Dedifferentiated amniotic fluid mesenchymal stem cell (primary cell): ENCODE measurements around the gene PCSK9.

ENCODE experiments used
- DNase-seq: peaks from one replicate; pipeline ENCODE4 v3.0.0-alpha.2; 2016; ENCODE audit errors: extremely low spot score

PCSK9 gene

DNA sequence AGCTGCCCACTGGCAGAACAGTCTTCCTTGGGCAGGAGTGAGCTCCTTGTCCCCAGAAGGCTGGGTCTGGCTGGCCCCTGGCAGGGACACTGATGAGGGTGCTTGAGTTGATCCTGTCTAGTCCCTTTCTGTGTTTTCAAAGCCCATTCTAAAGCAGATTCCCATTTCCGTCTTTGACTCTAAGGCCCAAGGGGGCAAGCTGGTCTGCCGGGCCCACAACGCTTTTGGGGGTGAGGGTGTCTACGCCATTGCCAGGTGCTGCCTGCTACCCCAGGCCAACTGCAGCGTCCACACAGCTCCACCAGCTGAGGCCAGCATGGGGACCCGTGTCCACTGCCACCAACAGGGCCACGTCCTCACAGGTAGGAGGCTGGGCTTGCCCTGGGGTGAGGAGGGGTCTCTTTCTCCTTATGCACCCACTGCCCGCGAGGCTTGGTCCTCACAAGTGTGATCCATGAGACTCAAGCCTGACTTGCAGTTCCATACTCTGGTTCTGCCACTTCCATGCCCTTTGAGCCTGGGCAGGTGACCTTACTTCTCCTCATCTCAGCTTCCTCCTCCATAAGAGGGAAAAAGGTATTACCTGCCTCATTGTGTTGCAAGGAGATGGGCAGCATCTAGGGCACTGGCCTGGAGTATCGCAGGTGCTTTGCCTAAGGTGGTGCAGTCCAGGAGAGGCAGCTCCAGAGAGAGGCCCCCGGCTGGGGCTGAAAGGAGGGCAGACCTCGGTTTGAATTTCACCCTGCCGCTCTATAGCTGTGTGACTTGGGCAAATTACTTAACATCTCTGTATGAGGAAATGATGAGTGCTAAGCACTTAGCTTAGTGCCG is 20.2 kb downstream of the PCSK9 start:
- no peak for DNase-seq

DNA sequence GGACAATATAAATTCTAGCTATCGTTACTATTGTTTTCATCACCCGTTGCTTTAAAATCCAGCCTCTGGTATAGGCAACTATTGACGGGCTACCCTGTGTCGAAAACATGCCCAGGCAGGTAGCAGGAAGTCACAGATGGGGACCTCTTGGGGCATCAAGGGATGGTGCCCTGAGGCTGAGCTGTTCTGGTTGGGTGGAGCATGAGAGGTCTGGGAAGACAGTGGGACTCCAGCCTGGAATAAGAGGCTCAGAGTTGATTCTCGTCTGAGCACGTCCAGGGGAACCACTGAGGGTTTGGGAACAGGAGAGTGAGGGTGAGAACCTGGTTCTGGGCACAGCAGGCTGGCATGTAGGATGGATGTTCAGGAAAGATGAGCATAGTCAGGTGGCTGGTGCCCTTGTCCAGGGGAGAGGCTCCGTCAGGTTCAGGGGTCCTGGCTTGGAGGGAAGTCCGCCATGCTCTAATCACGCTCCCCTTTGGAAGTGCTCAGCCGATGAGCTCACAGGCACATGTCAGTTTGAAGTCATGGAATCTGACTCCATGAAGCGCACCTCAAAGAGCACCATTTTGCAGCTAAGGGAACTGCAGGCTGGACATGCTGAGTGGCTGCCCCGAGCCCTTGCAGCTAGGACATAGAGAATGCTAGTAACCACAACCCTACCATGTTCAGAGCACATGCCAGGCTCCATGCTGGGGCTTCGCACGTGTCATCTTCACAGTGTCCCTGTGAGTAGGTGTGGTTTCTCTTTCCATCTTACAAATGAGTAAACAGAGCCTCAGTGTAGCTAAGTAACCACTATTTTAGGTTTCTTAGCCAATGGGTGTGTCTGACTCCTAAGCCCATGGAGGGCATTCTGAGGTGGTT is 21.0 kb downstream of the PCSK9 start:
- DNase-seq, result no peak

DNA sequence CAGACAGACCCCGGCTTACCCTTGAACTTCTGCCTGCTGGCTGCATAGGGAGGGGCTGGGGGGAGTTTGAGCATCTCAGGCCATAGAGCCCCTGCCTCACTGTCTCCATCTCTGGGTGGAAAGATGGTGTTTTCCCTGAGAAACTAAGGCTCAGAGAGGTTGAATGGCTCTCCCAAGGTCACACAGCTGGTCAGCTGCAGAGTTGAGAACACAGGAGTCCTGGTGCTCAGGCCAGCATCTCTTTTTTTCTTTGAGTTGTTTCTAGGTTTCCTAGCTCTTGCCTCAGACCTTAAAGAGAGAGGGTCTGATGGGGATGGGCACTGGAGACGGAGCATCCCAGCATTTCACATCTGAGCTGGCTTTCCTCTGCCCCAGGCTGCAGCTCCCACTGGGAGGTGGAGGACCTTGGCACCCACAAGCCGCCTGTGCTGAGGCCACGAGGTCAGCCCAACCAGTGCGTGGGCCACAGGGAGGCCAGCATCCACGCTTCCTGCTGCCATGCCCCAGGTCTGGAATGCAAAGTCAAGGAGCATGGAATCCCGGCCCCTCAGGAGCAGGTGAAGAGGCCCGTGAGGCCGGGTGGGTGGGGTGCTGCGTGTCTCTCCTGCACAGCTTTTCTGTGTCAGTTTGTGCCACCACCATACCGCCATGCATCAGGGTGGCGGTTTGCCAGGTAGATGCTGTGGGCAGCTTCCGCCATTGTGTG is 21.8 kb downstream of the PCSK9 start:
- no peak for DNase-seq

DNA sequence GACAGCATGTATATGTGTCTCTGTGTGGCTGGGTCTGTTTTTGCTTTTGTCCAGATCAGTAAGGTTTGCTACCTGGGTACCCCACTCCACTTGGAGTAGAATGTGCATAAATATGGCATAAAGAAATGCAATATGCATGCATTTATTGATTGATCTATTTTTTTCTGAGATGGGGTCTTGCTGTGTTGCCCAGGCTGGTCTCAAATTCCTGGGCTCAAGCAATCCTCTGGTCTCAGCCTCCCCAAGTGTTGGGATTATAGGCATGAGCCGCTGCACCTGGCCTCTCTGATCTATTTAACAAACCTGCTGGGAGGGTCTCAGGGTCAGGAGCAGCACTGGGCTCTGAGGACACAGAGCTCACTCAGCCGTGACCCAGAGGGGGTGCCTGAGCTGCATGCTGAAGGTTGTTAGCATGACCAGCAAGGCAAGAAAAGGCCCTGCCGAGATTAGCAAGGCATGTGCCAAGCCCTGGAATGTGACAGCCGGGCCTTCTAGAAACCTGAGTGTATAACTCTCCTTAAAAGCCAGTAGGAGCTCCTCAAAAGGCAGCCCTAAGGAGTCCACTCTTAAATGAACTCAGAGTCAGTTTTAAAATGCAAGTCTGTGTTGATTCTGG is 22.5 kb downstream of the PCSK9 start:
- no peak for DNase-seq

DNA sequence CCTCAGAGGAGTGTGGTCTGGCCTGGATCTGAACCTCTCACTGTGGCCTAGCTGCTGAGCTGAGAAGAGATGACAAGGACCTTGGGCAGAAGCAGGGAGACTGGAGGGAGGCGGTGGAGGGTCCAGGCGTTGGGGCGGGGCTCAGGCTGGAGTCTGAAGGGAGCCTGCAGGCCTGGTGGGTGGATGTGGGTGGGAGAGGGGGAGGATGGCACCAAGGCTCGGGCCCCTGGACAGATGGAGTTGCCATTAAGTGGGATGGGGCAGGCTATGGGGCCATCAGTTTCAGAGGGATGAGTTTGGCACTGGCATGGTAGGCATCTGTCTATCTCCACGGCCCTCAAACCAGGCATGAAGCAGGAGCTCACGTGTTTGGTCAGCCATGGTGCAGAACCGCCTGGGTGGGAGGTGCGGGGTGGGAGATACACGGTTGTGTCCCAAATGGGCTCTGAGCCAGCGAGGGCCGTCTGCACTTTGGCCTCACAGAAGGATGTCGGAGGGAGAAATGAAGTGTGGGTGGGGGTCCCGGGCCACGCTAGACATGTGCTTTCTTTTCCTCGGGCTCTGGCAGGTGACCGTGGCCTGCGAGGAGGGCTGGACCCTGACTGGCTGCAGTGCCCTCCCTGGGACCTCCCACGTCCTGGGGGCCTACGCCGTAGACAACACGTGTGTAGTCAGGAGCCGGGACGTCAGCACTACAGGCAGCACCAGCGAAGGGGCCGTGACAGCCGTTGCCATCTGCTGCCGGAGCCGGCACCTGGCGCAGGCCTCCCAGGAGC is 23.6 kb downstream of the PCSK9 start:
- DNase-seq, result no peak

DNA sequence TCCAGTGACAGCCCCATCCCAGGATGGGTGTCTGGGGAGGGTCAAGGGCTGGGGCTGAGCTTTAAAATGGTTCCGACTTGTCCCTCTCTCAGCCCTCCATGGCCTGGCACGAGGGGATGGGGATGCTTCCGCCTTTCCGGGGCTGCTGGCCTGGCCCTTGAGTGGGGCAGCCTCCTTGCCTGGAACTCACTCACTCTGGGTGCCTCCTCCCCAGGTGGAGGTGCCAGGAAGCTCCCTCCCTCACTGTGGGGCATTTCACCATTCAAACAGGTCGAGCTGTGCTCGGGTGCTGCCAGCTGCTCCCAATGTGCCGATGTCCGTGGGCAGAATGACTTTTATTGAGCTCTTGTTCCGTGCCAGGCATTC is 24.2 kb downstream of the PCSK9 start:
- DNase-seq, result no peak

DNA sequence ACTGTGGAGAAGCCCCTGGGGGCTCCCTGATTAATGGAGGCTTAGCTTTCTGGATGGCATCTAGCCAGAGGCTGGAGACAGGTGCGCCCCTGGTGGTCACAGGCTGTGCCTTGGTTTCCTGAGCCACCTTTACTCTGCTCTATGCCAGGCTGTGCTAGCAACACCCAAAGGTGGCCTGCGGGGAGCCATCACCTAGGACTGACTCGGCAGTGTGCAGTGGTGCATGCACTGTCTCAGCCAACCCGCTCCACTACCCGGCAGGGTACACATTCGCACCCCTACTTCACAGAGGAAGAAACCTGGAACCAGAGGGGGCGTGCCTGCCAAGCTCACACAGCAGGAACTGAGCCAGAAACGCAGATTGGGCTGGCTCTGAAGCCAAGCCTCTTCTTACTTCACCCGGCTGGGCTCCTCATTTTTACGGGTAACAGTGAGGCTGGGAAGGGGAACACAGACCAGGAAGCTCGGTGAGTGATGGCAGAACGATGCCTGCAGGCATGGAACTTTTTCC is 24.8 kb downstream of the PCSK9 start:
- no peak for DNase-seq

DNA sequence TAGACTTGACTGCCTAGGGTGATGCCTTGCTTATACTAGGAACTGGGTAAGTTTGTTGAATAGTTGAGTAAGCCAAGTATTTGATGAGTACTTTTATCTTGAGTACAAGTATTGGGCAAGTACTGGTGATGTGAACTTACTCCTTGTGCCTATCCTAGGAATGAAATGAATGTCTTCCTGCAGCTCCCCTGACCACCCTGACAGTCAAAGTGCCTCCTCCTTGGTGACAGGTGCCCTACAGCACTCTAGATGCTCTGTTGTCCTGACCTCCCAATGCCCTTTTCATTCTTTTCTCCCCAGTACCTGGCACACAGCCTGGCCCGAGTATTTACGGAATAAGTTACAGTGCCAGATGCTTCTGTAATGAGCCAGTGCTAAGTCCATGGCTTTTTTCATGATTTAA is 25.5 kb downstream of the PCSK9 start:
- no peak for DNase-seq

DNA sequence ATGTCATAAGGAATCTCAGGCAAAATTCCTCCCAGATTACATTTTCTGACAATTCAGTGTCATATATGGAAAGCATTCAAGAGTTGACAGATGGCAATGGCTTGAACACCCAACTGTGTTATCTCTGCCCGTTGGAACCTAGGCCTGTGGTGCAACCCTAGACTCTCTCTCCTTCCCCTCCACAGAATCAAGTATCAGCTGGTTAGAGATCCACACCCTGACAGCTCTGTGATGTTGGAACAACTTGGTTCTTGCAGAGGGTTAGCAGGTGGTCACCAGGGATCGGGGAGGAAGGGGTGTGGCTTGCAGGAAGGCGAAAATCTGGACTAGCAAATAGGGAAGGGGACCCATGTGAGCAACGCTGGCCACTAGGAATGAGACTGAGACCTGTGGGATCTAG is 26.3 kb downstream of the PCSK9 start:
- DNase-seq, result no peak

DNA sequence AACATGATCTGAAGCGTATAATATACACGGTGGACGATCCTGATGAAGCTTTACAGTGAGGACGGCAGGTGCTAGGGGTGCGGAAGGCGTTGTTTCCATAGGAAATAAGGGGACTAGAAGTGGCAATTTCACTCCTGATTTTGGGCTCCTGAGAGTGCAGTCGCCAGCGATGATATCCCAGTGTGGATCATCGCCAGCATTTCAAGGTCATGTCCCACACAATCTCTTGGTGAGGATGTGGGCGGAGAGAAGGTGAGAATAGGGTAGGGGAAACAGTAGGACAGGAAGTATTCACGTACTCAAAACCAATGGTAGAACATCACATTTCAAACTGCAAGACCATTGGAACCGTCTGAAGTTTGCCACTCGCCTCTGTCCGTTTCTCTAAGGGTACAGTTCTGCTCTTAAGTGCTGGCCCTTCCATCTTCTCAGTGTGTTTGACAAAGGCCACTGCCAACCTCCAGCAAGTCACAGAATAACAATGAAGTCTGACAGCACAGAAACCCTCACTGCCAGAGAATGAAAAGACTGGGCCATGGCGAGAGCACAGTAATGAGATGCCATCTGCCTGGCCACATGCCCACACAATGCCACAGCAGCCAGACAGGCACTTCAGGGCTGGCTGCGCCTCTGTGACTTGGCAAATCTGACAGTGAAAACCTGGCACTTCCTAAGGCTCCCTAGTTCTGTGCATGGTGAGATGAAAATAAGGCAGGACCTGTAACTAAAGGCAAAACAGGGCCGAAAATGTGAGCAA is 27.9 kb downstream of the PCSK9 start:
- no peak for DNase-seq

DNA sequence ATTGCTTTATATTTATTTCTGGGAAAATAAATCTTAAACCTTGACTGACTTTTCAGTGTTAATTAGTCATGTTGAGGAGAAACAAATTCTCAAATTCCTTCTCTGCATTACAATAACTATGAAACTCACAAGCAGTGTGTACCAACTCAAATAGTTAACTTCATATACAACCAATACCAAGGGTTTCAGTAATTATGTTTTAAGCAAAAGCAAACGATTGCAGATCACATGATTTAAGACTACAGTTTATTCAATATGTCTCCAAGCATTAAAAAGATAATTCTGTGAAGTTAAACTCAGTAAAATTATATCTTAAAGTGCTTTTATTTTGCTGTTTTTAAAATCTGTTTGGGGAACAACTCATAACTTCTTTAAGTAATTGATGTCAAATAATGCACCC is 28.6 kb downstream of the PCSK9 start:
- DNase-seq, result no peak

DNA sequence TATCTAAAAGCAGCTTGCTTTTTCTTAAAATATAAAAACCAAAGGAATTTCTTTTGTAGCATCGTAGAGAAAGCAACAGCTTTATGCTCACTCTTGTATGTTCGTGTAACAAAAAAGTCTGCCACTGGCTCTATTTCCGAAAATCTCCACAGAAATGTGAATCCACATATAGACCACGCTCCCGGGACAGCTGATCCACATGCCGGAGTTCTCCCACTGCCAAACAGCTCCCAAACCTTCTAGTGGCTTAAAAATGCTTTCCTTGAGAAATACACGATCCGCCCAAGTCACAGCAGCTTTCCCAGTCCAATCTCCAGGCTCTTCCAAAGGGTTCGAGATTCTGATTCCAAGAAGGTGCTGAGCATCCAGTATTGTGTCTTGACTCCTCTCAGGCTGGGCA is 29.3 kb downstream of the PCSK9 start:
- DNase-seq, result no peak

DNA sequence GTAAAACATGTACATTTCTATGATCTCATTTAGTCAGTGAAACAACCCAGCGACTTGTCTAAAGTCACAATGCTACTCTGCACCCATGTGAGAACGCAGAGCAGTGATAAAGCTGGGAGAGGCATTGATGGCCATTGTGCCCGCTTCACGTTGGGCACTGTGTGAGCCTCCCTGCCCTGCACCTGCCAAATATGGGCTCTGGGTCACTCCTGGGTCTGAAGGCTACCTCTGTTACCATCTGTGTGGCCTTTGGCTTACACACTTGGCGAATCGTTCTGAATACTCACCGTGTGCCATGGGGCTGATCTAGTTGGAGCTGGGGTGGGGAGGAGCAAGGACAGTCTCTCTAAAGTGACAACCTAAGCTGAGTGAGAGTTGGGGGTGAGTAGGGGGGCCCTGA is 29.9 kb downstream of the PCSK9 start:
- no peak for DNase-seq

DNA sequence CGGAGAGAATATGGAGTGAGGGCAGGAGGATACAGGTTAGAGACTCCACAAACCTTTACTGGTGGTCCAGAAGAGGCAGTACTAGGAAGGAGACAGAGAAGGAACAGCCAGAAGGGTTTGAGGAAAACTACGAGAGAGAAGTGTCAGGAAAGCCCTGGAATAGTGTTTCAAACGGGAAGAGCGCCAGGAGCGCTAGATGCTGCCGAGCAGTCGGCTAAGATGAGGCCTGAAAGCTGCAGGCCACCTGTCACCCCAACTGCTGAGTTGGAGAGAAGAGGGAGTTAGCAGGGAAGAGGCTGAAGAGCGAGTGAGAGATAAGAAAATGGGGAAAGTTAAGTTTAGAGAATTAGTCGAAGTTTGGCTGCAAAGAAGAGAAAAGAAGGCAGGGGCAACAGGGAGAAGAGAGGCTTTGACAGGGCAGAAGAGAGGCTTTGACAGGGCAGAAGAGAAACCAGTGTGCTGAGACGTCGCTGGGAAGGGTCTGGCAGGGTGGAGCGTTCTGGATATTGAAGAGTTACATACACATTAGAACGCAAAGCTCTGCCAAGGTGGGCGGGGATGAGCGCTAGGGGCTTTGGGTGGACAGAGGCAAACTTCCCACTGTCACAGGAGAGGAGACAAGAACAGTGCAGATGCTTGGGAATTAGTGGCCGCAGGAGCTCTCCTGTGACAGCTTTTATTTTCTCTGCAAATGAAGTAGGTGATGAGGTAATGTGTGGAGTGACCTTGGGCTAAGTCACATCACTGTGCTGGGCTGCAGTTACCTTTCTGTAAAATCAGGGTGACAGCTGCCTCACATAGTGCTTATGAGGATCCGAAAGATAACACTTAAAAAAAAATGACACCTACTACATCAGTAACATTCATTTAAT is 31.2 kb downstream of the PCSK9 start:
- DNase-seq, result no peak

DNA sequence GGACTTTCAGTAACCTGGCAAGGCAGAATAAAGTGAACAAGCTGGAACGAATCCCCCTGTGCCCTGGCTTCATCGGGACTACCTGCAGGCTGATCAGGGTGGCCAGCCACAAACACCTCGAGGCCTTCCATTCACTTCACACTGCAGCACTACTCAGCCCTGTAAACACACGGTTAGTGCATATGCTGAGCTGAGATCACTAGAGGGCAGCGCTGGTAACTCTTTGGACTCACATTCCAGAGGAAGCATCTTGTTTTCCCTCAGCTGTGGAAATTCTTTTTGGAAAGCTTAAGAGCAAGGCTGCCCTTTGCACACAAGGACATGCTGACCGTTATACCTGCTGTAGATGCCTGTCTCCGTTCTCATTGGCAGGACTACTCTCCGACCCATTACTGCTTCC is 32.1 kb downstream of the PCSK9 start:
- DNase-seq, result peak; percentile 54

DNA sequence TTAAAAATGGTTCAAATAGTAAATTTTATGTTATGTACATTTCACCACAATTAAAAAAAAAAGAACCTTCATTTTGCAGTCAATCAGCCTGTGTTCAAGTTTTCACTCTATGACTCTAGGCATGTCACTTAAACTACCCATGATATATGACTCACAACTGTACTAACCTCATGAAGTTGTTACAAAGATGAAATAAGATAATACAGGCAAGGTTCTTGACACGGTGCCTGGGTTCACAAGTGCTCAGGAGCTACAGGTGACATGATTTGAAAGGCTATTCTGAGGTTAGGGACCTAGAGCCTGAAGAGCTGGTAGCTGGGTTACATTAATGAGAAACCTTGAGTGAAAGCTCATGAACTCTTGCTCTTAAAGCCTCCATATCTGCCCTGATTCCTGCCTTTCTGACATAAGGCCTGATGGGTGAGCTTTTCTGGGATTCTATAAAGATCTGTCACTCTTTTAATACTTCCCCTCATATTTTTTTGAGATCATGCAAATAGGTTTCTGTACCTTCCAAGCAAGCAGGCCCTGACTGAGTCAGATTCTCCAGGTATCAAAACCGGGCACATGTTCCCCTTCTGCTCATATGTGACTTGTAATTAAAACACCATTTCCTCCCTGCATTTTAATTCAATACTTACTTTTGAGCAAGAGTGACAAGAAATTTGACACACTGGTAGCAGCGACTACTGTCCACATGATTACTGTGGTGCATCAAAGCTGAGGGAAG is 34.0 kb downstream of the PCSK9 start:
- no peak for DNase-seq

DNA sequence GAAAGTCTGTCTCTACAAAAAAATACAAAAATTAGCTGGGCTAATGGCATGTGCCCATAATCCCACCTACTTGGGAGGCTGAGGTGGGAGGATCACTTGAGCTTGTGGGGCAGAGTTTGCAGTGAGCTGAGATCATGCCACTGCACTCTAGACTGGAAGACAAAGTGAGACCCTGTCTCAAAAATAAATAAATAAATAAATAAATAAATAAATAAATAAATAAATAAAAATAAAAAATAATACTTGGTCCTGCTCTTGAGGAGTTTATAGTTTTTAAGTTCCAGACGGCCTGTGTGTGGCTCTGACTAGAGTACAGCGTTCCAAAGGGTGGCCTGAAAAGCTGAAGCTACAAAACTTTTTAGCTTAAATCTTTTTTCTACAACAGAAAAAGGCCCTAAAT is 35.1 kb downstream of the PCSK9 start:
- no peak for DNase-seq

DNA sequence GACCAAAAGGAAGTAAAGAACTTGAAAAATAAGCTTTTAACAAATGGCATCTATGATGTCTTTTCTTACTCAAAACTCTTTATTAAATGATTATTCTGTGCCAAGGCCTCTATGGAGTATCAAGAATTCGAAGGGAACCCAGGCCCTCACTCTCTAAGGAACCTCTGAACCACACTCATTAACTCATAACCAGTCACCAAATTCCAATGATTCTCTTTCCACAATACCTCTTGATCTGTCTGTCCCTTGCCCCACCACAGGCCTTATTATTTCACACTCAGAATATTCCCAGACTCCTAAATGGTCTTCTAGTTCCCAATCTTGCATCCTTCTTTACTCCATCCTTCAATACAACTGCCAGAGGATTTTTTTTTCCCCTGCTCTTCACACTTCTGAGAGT is 37.0 kb downstream of the PCSK9 start:
- no peak for DNase-seq

DNA sequence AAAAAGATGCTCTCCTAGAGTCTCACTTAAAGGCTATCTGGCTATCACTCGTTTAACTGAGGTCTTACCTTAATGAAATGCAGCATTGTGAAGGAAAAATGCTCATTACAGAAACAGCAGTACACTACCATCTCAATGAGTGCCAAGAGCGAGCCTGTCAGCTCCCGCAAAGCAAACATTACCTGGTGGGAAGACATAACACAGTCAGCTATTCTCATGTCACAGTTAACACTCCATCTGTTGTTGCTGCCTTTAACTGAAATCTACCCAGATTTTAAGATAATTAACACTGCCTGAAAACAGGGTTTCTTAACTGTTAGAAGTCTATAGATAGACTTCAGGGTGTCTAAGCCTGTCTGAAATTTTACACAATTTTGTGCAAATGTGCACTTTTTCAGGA is 39.1 kb downstream of the PCSK9 start:
- no peak for DNase-seq
